ENCODE results near the gene GPR155. TPM values are rescaled to one million over a fixed set of nuclear protein-coding genes. Genes with fewer than 3 reads are reported as not detected.

Gene GPR155
- polyA plus RNA-seq, 3 donors: 3.4 to 7.6 (median 7.0) TPM

DNA sequence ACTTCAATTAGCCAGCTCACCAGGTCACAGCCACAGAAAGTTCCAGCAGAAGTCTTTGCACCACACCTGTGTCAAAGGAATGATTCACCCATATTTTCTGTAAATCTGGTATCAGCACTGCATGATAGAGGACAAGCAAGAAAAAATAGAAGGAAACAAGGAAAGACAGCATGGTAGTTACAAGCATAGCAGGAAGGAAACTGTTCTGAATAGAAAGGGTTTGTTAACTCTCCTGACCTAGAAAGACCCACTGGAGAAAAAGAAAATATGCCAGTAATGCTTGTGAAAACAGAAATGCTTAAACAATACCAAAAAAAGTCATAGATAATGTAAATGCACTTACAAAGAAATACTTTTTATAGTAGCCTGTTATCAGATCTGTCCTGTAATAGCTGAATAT lies 50.5 kb downstream of the GPR155 start:
- Histone ChIP-seq H3K27ac (ENCODE audit: low read depth in 1 of 2, low read length in 2 of 2) (no peak overlapping the region), H3K4me3 (replicated peaks in 1 of 3; ENCODE audit: low read depth in 2 of 3, low read length in 3 of 3) (no peak overlapping the region), H4K20me1 (ENCODE audit: insufficient read depth, low read length) (no peaks in the 10 kb centered on the region), H3K4me2 (replicated peaks; ENCODE audit: extremely low read depth, low read length, poor library complexity, severe bottlenecking) (no peak overlapping the region), H2AFZ (ENCODE audit: insufficient read depth, low read depth, low read length, poor library complexity, severe bottlenecking) (no peak overlapping the region), H3K36me3 (replicated peaks in 1 of 2; ENCODE audit: control insufficient read depth in 1 of 2, insufficient read depth in 2 of 2, low read length in 2 of 2) (peaks cover 0 to 8% of the 10 kb centered on the region in 2 donors), H3K9me3 (replicated peaks in 1 of 2; ENCODE audit: control insufficient read depth in 1 of 2, insufficient read depth in 1 of 2, low read length in 2 of 2) (no peaks in the 10 kb centered on the region), H3K4me1 (ENCODE audit: control insufficient read depth in 1 of 2, insufficient read depth in 2 of 2, low read length in 2 of 2) (peaks cover 0 to 3% of the 10 kb centered on the region in 2 donors), H3K79me2 (ENCODE audit: insufficient read depth, low read length) (no peaks in the 10 kb centered on the region), H3K27me3 (ENCODE audit: control insufficient read depth in 2 of 2, insufficient read depth in 2 of 2, low read length in 2 of 2) (no peaks in the 10 kb centered on the region), H3K9ac (ENCODE audit: insufficient read depth, low read length, poor library complexity, severe bottlenecking) (no peak overlapping the region)
- no peak for DNase-seq
- H3K36me3 Mint-ChIP-seq: peaks cover 16 to 26% of the 10 kb centered on the region in 2 donors
- no peak overlapping the region for H3K4me3 Mint-ChIP-seq
- intact Hi-C loops (cut with micrococcal nuclease): no loop called here
- peaks cover 8% of the 10 kb centered on the region for H3K4me1 Mint-ChIP-seq
- no peaks in the 10 kb centered on the region for H3K27me3 Mint-ChIP-seq (ENCODE audit: low read depth in 3 of 3)
- H3K27ac Mint-ChIP-seq: no peak overlapping the region
- no peaks in the 10 kb centered on the region for H3K9me3 Mint-ChIP-seq
- TF ChIP-seq, protein P1, sequence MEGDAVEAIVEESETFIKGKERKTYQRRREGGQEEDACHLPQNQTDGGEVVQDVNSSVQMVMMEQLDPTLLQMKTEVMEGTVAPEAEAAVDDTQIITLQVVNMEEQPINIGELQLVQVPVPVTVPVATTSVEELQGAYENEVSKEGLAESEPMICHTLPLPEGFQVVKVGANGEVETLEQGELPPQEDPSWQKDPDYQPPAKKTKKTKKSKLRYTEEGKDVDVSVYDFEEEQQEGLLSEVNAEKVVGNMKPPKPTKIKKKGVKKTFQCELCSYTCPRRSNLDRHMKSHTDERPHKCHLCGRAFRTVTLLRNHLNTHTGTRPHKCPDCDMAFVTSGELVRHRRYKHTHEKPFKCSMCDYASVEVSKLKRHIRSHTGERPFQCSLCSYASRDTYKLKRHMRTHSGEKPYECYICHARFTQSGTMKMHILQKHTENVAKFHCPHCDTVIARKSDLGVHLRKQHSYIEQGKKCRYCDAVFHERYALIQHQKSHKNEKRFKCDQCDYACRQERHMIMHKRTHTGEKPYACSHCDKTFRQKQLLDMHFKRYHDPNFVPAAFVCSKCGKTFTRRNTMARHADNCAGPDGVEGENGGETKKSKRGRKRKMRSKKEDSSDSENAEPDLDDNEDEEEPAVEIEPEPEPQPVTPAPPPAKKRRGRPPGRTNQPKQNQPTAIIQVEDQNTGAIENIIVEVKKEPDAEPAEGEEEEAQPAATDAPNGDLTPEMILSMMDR (IDR thresholded peaks at IDR 0.05): no peak

DNA sequence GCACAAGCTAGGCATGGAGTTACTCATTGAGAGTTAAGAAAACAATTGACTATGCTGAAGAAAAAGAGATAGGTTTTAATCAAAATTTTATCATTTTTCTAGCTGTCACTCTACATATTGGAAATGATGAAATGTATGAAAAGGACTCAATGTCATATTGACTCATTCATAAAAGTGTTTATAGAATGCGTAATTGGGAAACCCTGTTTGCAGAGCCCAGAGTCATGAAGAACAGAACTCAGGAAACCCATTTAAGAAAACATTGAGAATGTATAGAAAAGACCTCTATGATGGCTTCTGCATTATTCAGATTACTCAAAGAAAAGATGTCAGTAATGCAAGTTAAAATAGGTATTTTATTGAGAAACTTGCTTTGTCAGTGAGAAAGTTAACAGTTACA lies 54.9 kb downstream of the GPR155 start:
- WGBS (ENCODE audit: insufficient coverage): no CpG with 5 or more reads among the region's 1 CpG
- Histone ChIP-seq H3K4me2 (replicated peaks; ENCODE audit: extremely low read depth, low read length, poor library complexity, severe bottlenecking) (no peak overlapping the region), H3K27ac (ENCODE audit: low read depth in 1 of 2, low read length in 2 of 2) (no peak overlapping the region), H3K79me2 (ENCODE audit: insufficient read depth, low read length) (no peaks in the 10 kb centered on the region), H3K4me3 (replicated peaks in 1 of 3; ENCODE audit: low read depth in 2 of 3, low read length in 3 of 3) (no peak overlapping the region), H3K27me3 (ENCODE audit: control insufficient read depth in 2 of 2, insufficient read depth in 2 of 2, low read length in 2 of 2) (no peaks in the 10 kb centered on the region), H3K9ac (ENCODE audit: insufficient read depth, low read length, poor library complexity, severe bottlenecking) (no peak overlapping the region), H3K36me3 (replicated peaks in 1 of 2; ENCODE audit: control insufficient read depth in 1 of 2, insufficient read depth in 2 of 2, low read length in 2 of 2) (peaks cover 14 to 43% of the 10 kb centered on the region in 2 donors), H2AFZ (ENCODE audit: insufficient read depth, low read depth, low read length, poor library complexity, severe bottlenecking) (no peak overlapping the region), H3K9me3 (replicated peaks in 1 of 2; ENCODE audit: control insufficient read depth in 1 of 2, insufficient read depth in 1 of 2, low read length in 2 of 2) (no peaks in the 10 kb centered on the region), H3K4me1 (ENCODE audit: control insufficient read depth in 1 of 2, insufficient read depth in 2 of 2, low read length in 2 of 2) (no peaks in the 10 kb centered on the region), H4K20me1 (ENCODE audit: insufficient read depth, low read length) (no peaks in the 10 kb centered on the region)
- no peak overlapping the region for H3K27ac Mint-ChIP-seq
- H3K36me3 Mint-ChIP-seq: peaks cover 32 to 43% of the 10 kb centered on the region in 2 donors
- H3K27me3 Mint-ChIP-seq (ENCODE audit: low read depth in 3 of 3): no peaks in the 10 kb centered on the region
- TF ChIP-seq, protein P1 (IDR thresholded peaks at IDR 0.05): no peak
- no peaks in the 10 kb centered on the region for H3K4me1 Mint-ChIP-seq
- DNase-seq: no peak
- H3K4me3 Mint-ChIP-seq: no peak overlapping the region
- peaks cover 0 to 5% (median 0%) of the 10 kb centered on the region in 7 donors for H3K9me3 Mint-ChIP-seq
- intact Hi-C loops (cut with micrococcal nuclease): no loop called here
